ENCODE results near the gene APBB3. TPM values are rescaled to one million over a fixed set of nuclear protein-coding genes. Genes with fewer than 3 reads are reported as not detected.

Gene APBB3
- total RNA-seq, 4 donors from 2014 or later, result 6.8 to 12.5 (median 11.8) TPM

GRCh38 chr5:140542972-140543371 lies 21.4 kb downstream of the APBB3 start:
- no peak overlapping the region for H3K4me3 ChIP-seq
- 93% methylated on average over 5 of the region's 5 CpGs for WGBS
- no peaks in the 10 kb centered on the region for H3K27me3 ChIP-seq
- intact Hi-C loops (cut with DNase I), result no loop called here
- TF ChIP-seq POLR2AphosphoS5 (IDR thresholded peaks at IDR 0.05) (no peak), POLR2A (IDR thresholded peaks at IDR 0.05; ENCODE audit: low read depth) (no peak), EP300 (IDR thresholded peaks at IDR 0.05) (no peak), CTCF (IDR thresholded peaks at IDR 0.05) (no peak)
- DNase-seq (ENCODE audit: extremely low spot score), result peak; percentile 19
- no peak overlapping the region for H3K27ac ChIP-seq (replicated peaks in 1 of 4)
- peaks cover 16 to 18% (median 17%) of the 10 kb centered on the region in 4 donors for H3K4me1 ChIP-seq
- H3K36me3 ChIP-seq, result peaks cover 42 to 74% (median 71%) of the 10 kb centered on the region in 4 donors
- H3K9me3 ChIP-seq, result no peaks in the 10 kb centered on the region

- WGBS, result 90% methylated on average over 1 of the region's 1 CpG
- no peaks in the 10 kb centered on the region for H3K4me1 ChIP-seq
- TF ChIP-seq POLR2AphosphoS5 (IDR thresholded peaks at IDR 0.05) (no peak), POLR2A (IDR thresholded peaks at IDR 0.05; ENCODE audit: low read depth) (no peak), CTCF (IDR thresholded peaks at IDR 0.05) (no peak), EP300 (IDR thresholded peaks at IDR 0.05) (no peak)
- intact Hi-C loops (cut with DNase I), result no loop called here
- no peak overlapping the region for H3K4me3 ChIP-seq
- H3K27me3 ChIP-seq, result no peaks in the 10 kb centered on the region
- peaks cover 57 to 99% (median 90%) of the 10 kb centered on the region in 4 donors for H3K36me3 ChIP-seq
- no peaks in the 10 kb centered on the region for H3K9me3 ChIP-seq
- DNase-seq (ENCODE audit: extremely low spot score), result no peak
- no peak overlapping the region for H3K27ac ChIP-seq (replicated peaks in 1 of 4)
Observed at GRCh38 chr5:140540227-140540626, 24.2 kb downstream of the APBB3 start.

- H3K27me3 ChIP-seq, result no peaks in the 10 kb centered on the region
- H3K4me1 ChIP-seq, result no peaks in the 10 kb centered on the region
- no peak overlapping the region for H3K27ac ChIP-seq (replicated peaks in 1 of 4)
- H3K4me3 ChIP-seq, result no peak overlapping the region
- no peak for TF ChIP-seq POLR2A (IDR thresholded peaks at IDR 0.05; ENCODE audit: low read depth)
- TF ChIP-seq POLR2AphosphoS5 (IDR thresholded peaks at IDR 0.05), result no peak
- TF ChIP-seq CTCF (IDR thresholded peaks at IDR 0.05), result no peak
- no peak for TF ChIP-seq EP300 (IDR thresholded peaks at IDR 0.05)
- no peaks in the 10 kb centered on the region for H3K9me3 ChIP-seq
- H3K36me3 ChIP-seq, result peaks cover 37 to 65% (median 54%) of the 10 kb centered on the region in 4 donors
- intact Hi-C loops (cut with DNase I), result no loop called here
- 76% methylated on average over 2 of the region's 2 CpGs for WGBS
- DNase-seq (ENCODE audit: extremely low spot score), result no peak
Observed at GRCh38 chr5:140524003-140524402, 40.4 kb downstream of the APBB3 start.

- no peak overlapping the region for H3K4me3 ChIP-seq
- H3K4me1 ChIP-seq, result no peaks in the 10 kb centered on the region
- no peak for DNase-seq (ENCODE audit: extremely low spot score)
- H3K27ac ChIP-seq (replicated peaks in 1 of 4), result no peak overlapping the region
- H3K36me3 ChIP-seq, result peaks cover 45 to 77% (median 68%) of the 10 kb centered on the region in 4 donors
- intact Hi-C loops (cut with DNase I), result no loop called here
- no peak for TF ChIP-seq POLR2AphosphoS5 (IDR thresholded peaks at IDR 0.05)
- no peak for TF ChIP-seq EP300 (IDR thresholded peaks at IDR 0.05)
- no peak for TF ChIP-seq POLR2A (IDR thresholded peaks at IDR 0.05; ENCODE audit: low read depth)
- no peak for TF ChIP-seq CTCF (IDR thresholded peaks at IDR 0.05)
- H3K9me3 ChIP-seq, result no peaks in the 10 kb centered on the region
- H3K27me3 ChIP-seq, result no peaks in the 10 kb centered on the region
- 91% methylated on average over 2 of the region's 2 CpGs for WGBS
Observed at GRCh38 chr5:140513124-140513523, 51.3 kb downstream of the APBB3 start.

- Histone ChIP-seq H3K4me1 (no peaks in the 10 kb centered on the region), H3K36me3 (peaks cover 64 to 99% (median 89%) of the 10 kb centered on the region in 4 donors)
- WGBS, result 74% methylated on average over 4 of the region's 4 CpGs
Observed at GRCh38 chr5:140509898-140510297, 54.5 kb downstream of the APBB3 start.

More at GRCh38 chr5:140509898-140510297, 54.5 kb downstream of the APBB3 start:
- TF ChIP-seq CTCF (IDR thresholded peaks at IDR 0.05) (no peak), POLR2AphosphoS5 (IDR thresholded peaks at IDR 0.05) (no peak), POLR2A (IDR thresholded peaks at IDR 0.05; ENCODE audit: low read depth) (no peak), EP300 (IDR thresholded peaks at IDR 0.05) (no peak)
- Histone ChIP-seq H3K27me3 (no peaks in the 10 kb centered on the region), H3K9me3 (no peaks in the 10 kb centered on the region), H3K4me3 (no peak overlapping the region), H3K27ac (replicated peaks in 1 of 4) (no peak overlapping the region)
- no peak for DNase-seq (ENCODE audit: extremely low spot score)
- intact Hi-C loops (cut with DNase I), result no loop called here
